GM18505 (cell line): ENCODE data around the gene IFT80.

Source experiments
- ATAC-seq: cut with Tn5 transposase; IDR thresholded peaks from one replicate; pipeline ENCODE4 v1.9.1; 2021; ENCODE audit not compliant: unreplicated experiment
- POLR2A ChIP-seq: IDR thresholded peaks from 4 replicates; pipeline ENCODE4 v1.6.1; 2011; ENCODE audit warnings: borderline replicate concordance; ENCODE audit not compliant: insufficient read depth, insufficient read length; ENCODE audit errors: extremely low read depth

IFT80 gene

GRCh38 chr3:160399125-160400029, at the start of gene IFT80, which contains the start of gene SMC4:
TSS of gene IFT80 (minus strand) at chr3:160399225. CDS start at chr3:160384600, 14,625 bp downstream.
TSS of gene SMC4 (plus strand) at chr3:160399650. CDS start at chr3:160400827, 1,177 bp downstream.
- peak; percentile 81 for TF ChIP-seq POLR2A
- ATAC-seq: peak; percentile 93

GRCh38 chr3:160447544-160447943, 48.5 kb upstream of the IFT80 start:
- TF ChIP-seq POLR2A: no peak
- no peak for ATAC-seq

- no peak for ATAC-seq
- no peak for TF ChIP-seq POLR2A
Measured at GRCh38 chr3:160446522-160447056, 47.6 kb upstream of the IFT80 start.

- no peak for ATAC-seq
- TF ChIP-seq POLR2A: no peak
Measured at GRCh38 chr3:160445854-160446253, 46.8 kb upstream of the IFT80 start.

GRCh38 chr3:160444411-160444810, 45.4 kb upstream of the IFT80 start:
- ATAC-seq: no peak
- no peak for TF ChIP-seq POLR2A

GRCh38 chr3:160440687-160441086, 41.7 kb upstream of the IFT80 start:
- no peak for ATAC-seq
- no peak for TF ChIP-seq POLR2A

- no peak for ATAC-seq
- no peak for TF ChIP-seq POLR2A
Measured at GRCh38 chr3:160437083-160437455, 38.0 kb upstream of the IFT80 start.

GRCh38 chr3:160435747-160436146, 36.7 kb upstream of the IFT80 start:
- TF ChIP-seq POLR2A: no peak
- no peak for ATAC-seq

GRCh38 chr3:160435095-160435494, 36.1 kb upstream of the IFT80 start:
- TF ChIP-seq POLR2A: no peak
- no peak for ATAC-seq

GRCh38 chr3:160434071-160434470, 35.0 kb upstream of the IFT80 start:
- no peak for ATAC-seq
- TF ChIP-seq POLR2A: no peak

- ATAC-seq: no peak
- no peak for TF ChIP-seq POLR2A
Measured at GRCh38 chr3:160427832-160428424, 28.9 kb upstream of the IFT80 start.

GRCh38 chr3:160417311-160417710, 18.3 kb upstream of the IFT80 start:
- ATAC-seq: no peak
- TF ChIP-seq POLR2A: no peak

GRCh38 chr3:160413613-160414248, 14.7 kb upstream of the IFT80 start:
- ATAC-seq: peak; percentile 58
- TF ChIP-seq POLR2A: no peak
